Liver (tissue), 9 donors: ENCODE data around the gene IL9. TPM values are rescaled to one million over a fixed set of nuclear protein-coding genes. Genes with fewer than 3 reads are reported as not detected.

Experiments
- DNase-seq: peaks from one replicate; pipeline ENCODE4 v3.0.0-alpha.2; 2017; ENCODE audit warnings: low spot score
- H3K27ac ChIP-seq, 2 donors: one replicate each; pipeline ENCODE4 v1.7.0; 2013; ENCODE audit warnings: inconsistent platforms in 2 of 2, low read length in 2 of 2, control low read depth in 1 of 2, low read depth in 1 of 2, mild to moderate bottlenecking in 1 of 2
- H3K27me3 ChIP-seq, 4 donors: one replicate each; pipeline versions ENCODE4 v1.6.1 to v1.7.0; 2013; ENCODE audit warnings: low read length in 3 of 4, inconsistent platforms in 1 of 4, mild to moderate bottlenecking in 1 of 4, moderate library complexity in 1 of 4; ENCODE audit not compliant: control insufficient read depth in 4 of 4, insufficient read depth in 4 of 4
- H3K36me3 ChIP-seq, 4 donors: one replicate each; pipeline versions ENCODE4 v1.6.1 to v1.7.0; 2013; ENCODE audit warnings: low read length in 3 of 4, mild to moderate bottlenecking in 3 of 4, low read depth in 1 of 4, moderate library complexity in 1 of 4; ENCODE audit not compliant: control insufficient read depth in 4 of 4, insufficient read depth in 3 of 4
- H3K4me1 ChIP-seq, 4 donors: one replicate each; pipeline versions ENCODE4 v1.6.1 to v1.7.0; 2013; ENCODE audit warnings: low read length in 3 of 4, mild to moderate bottlenecking in 3 of 4, moderate library complexity in 1 of 4; ENCODE audit not compliant: control insufficient read depth in 4 of 4, insufficient read depth in 4 of 4
- H3K4me3 ChIP-seq, 3 donors: one replicate each; pipeline versions ENCODE4 v1.6.1 to v1.7.0; 2013; ENCODE audit warnings: low read length in 3 of 3, control low read depth in 1 of 3, low read depth in 1 of 3, mild to moderate bottlenecking in 1 of 3
- H3K9ac ChIP-seq, 2 donors: one replicate each; pipeline ENCODE4 v1.7.0; 2013; ENCODE audit warnings: low read length in 2 of 2, mild to moderate bottlenecking in 2 of 2, moderate library complexity in 2 of 2, control low read depth in 1 of 2, low read depth in 1 of 2
- H3K9me3 ChIP-seq, 4 donors: one replicate each; pipeline versions ENCODE4 v1.6.1 to v1.7.0; 2013; ENCODE audit warnings: low read length in 3 of 4; ENCODE audit not compliant: control insufficient read depth in 4 of 4
- ATF3 ChIP-seq: IDR thresholded peaks from 2 replicates; pipeline ENCODE4 v1.6.1; 2016; ENCODE audit warnings: antibody characterized with exemption
- CTCF ChIP-seq: fragments of 150-350 bp; IDR thresholded peaks from 2 replicates; pipeline ENCODE4 v1.5.1; 2017; ENCODE audit warnings: improper control_type of control experiment, low read depth, low read length; ENCODE audit not compliant: missing input control
- EGR1 ChIP-seq, 2 donors: IDR thresholded peaks; 2 replicates each; pipeline ENCODE4 v1.6.1; 2016 to 2018; ENCODE audit warnings: antibody characterized with exemption in 2 of 2, low read depth in 2 of 2
- FOXA2 ChIP-seq: IDR thresholded peaks from 2 replicates; pipeline ENCODE4 v1.6.1; 2016; ENCODE audit warnings: antibody characterized with exemption
- GABPA ChIP-seq, 2 donors: IDR thresholded peaks in 1 of 2; conservative IDR thresholded peaks in 1 of 2; 2 replicates each; pipeline ENCODE4 v1.6.1; 2016; ENCODE audit warnings: antibody characterized with exemption in 2 of 2, mild to moderate bottlenecking in 1 of 2, moderate library complexity in 1 of 2
- HNF4A ChIP-seq, 2 donors: conservative IDR thresholded peaks; 2 replicates each; pipeline ENCODE4 v1.6.1; 2016; ENCODE audit warnings: antibody characterized with exemption in 2 of 2, mild to moderate bottlenecking in 2 of 2
- HNF4G ChIP-seq: IDR thresholded peaks from 2 replicates; pipeline ENCODE4 v1.6.1; 2016; ENCODE audit warnings: antibody characterized with exemption
- JUND ChIP-seq, 2 donors: IDR thresholded peaks; 2 replicates each; pipeline ENCODE4 v1.6.1; 2016; ENCODE audit warnings: antibody characterized with exemption in 2 of 2
- MAX ChIP-seq: IDR thresholded peaks from 2 replicates; pipeline ENCODE4 v1.6.1; 2016; ENCODE audit warnings: antibody characterized with exemption
- NR2F2 ChIP-seq: IDR thresholded peaks from 2 replicates; pipeline ENCODE4 v1.6.1; 2016; ENCODE audit warnings: antibody characterized with exemption
- RXRA ChIP-seq, 2 donors: IDR thresholded peaks; 2 replicates each; pipeline ENCODE4 v1.6.1; 2017 to 2018; ENCODE audit warnings: antibody characterized with exemption in 2 of 2, mild to moderate bottlenecking in 1 of 2
- SP1 ChIP-seq: IDR thresholded peaks from 2 replicates; pipeline ENCODE4 v1.6.1; 2018; ENCODE audit warnings: antibody characterized with exemption, mild to moderate bottlenecking
- TAF1 ChIP-seq: conservative IDR thresholded peaks from 2 replicates; pipeline ENCODE4 v1.6.1; 2016; ENCODE audit warnings: antibody characterized with exemption, mild to moderate bottlenecking
- YY1 ChIP-seq: IDR thresholded peaks from 2 replicates; pipeline ENCODE4 v1.6.1; 2016; ENCODE audit warnings: antibody characterized with exemption, mild to moderate bottlenecking
- WGBS: extraction: QIAGEN DNeasy Blood & Tissue Kit; methylation state at CpG from one replicate; pipeline ENCODE4 v1.1.7; 2013; 5-methylcytosine and 5-hydroxymethylcytosine counted together
- polyA plus RNA-seq, 2 donors: library from polyadenylated mRNA; stranded (reverse) in 1 of 2; unstranded in 1 of 2; fragments of 200-250 nt in 1 of 2; fragments of >200 nt in 1 of 2; fragmentation: Nextera tagmentation in 1 of 2; extraction: Ambion mirVana in 1 of 2; gene quantifications; one replicate each; pipeline versions ENCODE4 v1.2.1 to v1.2.3, GENCODE V29; 2013 to 2015
- total RNA-seq, 2 donors: library from RNA; depleted of rRNA; stranded (reverse); fragments of >200 nt; gene quantifications; one replicate each; pipeline ENCODE4 v1.2.3, GENCODE V29; 2014
- TF ChIP-seq, protein P1 (sequence below): IDR thresholded peaks from 2 replicates; pipeline ENCODE4 v1.6.1; 2016; ENCODE audit warnings: antibody characterized with exemption, mild to moderate bottlenecking
- TF ChIP-seq, protein P2 (sequence below): IDR thresholded peaks from 2 replicates; pipeline ENCODE4 v1.6.1; 2016; ENCODE audit warnings: antibody characterized with exemption
- donor health status: healthy.
- donor health status: healthy.
- donor health status: healthy.
- donor health status: healthy.
- donor health status: healthy.

The IL9 gene
- total and polyA plus RNA-seq, 4 donors: not detected

GRCh38 chr5:135887881-135888614 is 7.6 kb downstream of the IL9 start:
- Histone ChIP-seq H3K4me3 (no peak overlapping the region), H3K9ac (no peak overlapping the region), H3K9me3 (no peaks in the 10 kb centered on the region), H3K36me3 (no peaks in the 10 kb centered on the region), H3K27me3 (no peaks in the 10 kb centered on the region), H3K4me1 (peaks cover 0 to 2% (median 0%) of the 10 kb centered on the region in 4 donors), H3K27ac (no peak overlapping the region)
- 83% methylated on average over 13 of the region's 13 CpGs for WGBS
- no peak for DNase-seq
- no peak for TF ChIP-seq NR2F2
- no peak for TF ChIP-seq HNF4A (conservative IDR thresholded peaks at IDR 0.05)
- no peak for TF ChIP-seq RXRA (IDR thresholded peaks at IDR 0.05)
- TF ChIP-seq MAX: no peak
- no peak for TF ChIP-seq TAF1
- TF ChIP-seq, protein P1, sequence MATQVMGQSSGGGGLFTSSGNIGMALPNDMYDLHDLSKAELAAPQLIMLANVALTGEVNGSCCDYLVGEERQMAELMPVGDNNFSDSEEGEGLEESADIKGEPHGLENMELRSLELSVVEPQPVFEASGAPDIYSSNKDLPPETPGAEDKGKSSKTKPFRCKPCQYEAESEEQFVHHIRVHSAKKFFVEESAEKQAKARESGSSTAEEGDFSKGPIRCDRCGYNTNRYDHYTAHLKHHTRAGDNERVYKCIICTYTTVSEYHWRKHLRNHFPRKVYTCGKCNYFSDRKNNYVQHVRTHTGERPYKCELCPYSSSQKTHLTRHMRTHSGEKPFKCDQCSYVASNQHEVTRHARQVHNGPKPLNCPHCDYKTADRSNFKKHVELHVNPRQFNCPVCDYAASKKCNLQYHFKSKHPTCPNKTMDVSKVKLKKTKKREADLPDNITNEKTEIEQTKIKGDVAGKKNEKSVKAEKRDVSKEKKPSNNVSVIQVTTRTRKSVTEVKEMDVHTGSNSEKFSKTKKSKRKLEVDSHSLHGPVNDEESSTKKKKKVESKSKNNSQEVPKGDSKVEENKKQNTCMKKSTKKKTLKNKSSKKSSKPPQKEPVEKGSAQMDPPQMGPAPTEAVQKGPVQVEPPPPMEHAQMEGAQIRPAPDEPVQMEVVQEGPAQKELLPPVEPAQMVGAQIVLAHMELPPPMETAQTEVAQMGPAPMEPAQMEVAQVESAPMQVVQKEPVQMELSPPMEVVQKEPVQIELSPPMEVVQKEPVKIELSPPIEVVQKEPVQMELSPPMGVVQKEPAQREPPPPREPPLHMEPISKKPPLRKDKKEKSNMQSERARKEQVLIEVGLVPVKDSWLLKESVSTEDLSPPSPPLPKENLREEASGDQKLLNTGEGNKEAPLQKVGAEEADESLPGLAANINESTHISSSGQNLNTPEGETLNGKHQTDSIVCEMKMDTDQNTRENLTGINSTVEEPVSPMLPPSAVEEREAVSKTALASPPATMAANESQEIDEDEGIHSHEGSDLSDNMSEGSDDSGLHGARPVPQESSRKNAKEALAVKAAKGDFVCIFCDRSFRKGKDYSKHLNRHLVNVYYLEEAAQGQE: no peak
- no peak for TF ChIP-seq ATF3
- TF ChIP-seq CTCF: no peak
- TF ChIP-seq, protein P2, sequence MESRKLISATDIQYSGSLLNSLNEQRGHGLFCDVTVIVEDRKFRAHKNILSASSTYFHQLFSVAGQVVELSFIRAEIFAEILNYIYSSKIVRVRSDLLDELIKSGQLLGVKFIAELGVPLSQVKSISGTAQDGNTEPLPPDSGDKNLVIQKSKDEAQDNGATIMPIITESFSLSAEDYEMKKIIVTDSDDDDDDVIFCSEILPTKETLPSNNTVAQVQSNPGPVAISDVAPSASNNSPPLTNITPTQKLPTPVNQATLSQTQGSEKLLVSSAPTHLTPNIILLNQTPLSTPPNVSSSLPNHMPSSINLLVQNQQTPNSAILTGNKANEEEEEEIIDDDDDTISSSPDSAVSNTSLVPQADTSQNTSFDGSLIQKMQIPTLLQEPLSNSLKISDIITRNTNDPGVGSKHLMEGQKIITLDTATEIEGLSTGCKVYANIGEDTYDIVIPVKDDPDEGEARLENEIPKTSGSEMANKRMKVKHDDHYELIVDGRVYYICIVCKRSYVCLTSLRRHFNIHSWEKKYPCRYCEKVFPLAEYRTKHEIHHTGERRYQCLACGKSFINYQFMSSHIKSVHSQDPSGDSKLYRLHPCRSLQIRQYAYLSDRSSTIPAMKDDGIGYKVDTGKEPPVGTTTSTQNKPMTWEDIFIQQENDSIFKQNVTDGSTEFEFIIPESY: no peak
- no peak for TF ChIP-seq GABPA (IDR thresholded peaks at IDR 0.05 in 1 of 2, conservative IDR thresholded peaks at IDR 0.05 in 1 of 2)
- no peak for TF ChIP-seq EGR1 (IDR thresholded peaks at IDR 0.05; ENCODE audit: low read depth in 2 of 2)
- no peak for TF ChIP-seq SP1
- no peak for TF ChIP-seq HNF4G
- TF ChIP-seq YY1: no peak
- no peak for TF ChIP-seq FOXA2
- TF ChIP-seq JUND (IDR thresholded peaks at IDR 0.05): no peak
